Measurements from ENCODE around the gene ENO2. TPM values are rescaled to one million over a fixed set of nuclear protein-coding genes. Genes with fewer than 3 reads are reported as not detected.
"Not testable (repeated sequence)": the region's sequence is repeated elsewhere in the genome, so short reads cannot be mapped to it uniquely, and the experiment has no call there.

The ENO2 gene
- total RNA-seq, 4 donors from 2014 or later: 13.0 to 25.3 (median 19.8) TPM

GRCh38 chr12:6872073-6873048, 42.0 kb upstream of the ENO2 start:
- 0 to 2% methylated on average over 16 to 17 of the region's 40 CpGs for WGBS, 2 donors
- intact Hi-C loops (cut with DNase I): loop anchor here (5.0 kb wide), 2 partner anchors 40 to 95 kb away; partner anchors contain the start of gene ENO2
- Histone ChIP-seq H3K27ac (peak overlapping the region; percentile 31 to 87 (median 53)), H3K27me3 (no peaks in the 10 kb centered on the region), H3K9me3 (no peaks in the 10 kb centered on the region), H3K4me1 (peaks cover 22 to 38% of the 10 kb centered on the region in 2 donors), H3K36me3 (peaks cover 12 to 14% of the 10 kb centered on the region in 2 donors), H3K4me3 (replicated peaks in 1 of 3) (peak overlapping the region; percentile 45 to 81 (median 66))
- peak; percentile 84 to 89 for DNase-seq
- no peak for TF ChIP-seq POLR2A (IDR thresholded peaks at IDR 0.05)
- peak; percentile 67 to 99 (median 88) for TF ChIP-seq CTCF (IDR thresholded peaks at IDR 0.05)

- intact Hi-C loops (cut with DNase I): loop anchor here (5.0 kb wide), 2 partner anchors 39 to 94 kb away; partner anchors contain the start of gene ENO2
- H3K27me3 ChIP-seq: no peaks in the 10 kb centered on the region
- H3K36me3 ChIP-seq: peaks cover 10 to 12% of the 10 kb centered on the region in 2 donors
- peak within 1 kb of the TSS; percentile 31 to 87 (median 53) for H3K27ac ChIP-seq
- TF ChIP-seq POLR2A (IDR thresholded peaks at IDR 0.05): peak; percentile 22 to 86
- TF ChIP-seq CTCF (IDR thresholded peaks at IDR 0.05): no peak
- peaks cover 19 to 36% of the 10 kb centered on the region in 2 donors for H3K4me1 ChIP-seq
- peak; percentile 99 for DNase-seq
- no peaks in the 10 kb centered on the region for H3K9me3 ChIP-seq
- H3K4me3 ChIP-seq (replicated peaks in 1 of 3): peak within 1 kb of the TSS; percentile 55 to 81 (median 66)
- WGBS, 2 donors: 1 to 4% methylated on average over 7 to 19 of the region's 66 CpGs
These were observed 41.0 kb upstream of the ENO2 start, which contains the start of gene SPSB2 for GRCh38 chr12:6873094-6874014. Gene SPSB2 (minus strand): TSS chr12:6873303. CDS start chr12:6872901, 402 bp downstream.

- peak overlapping the region; percentile 55 to 81 (median 66) for H3K4me3 ChIP-seq (replicated peaks in 1 of 3)
- DNase-seq, H3K27me3 ChIP-seq, H3K9me3 ChIP-seq: not testable (repeated sequence)
- peak overlapping the region; percentile 31 to 87 (median 41) for H3K27ac ChIP-seq
- intact Hi-C loops (cut with DNase I): loop anchor here (5.0 kb wide), 2 partner anchors 38 to 93 kb away; partner anchors contain the start of gene ENO2
- H3K4me1 ChIP-seq: peaks cover 13 to 30% of the 10 kb centered on the region in 2 donors
- H3K36me3 ChIP-seq: peaks cover 10 to 12% of the 10 kb centered on the region in 2 donors
- 49 to 60% methylated on average over 9 of the region's 9 CpGs for WGBS, 2 donors
These were observed 40.4 kb upstream of the ENO2 start for GRCh38 chr12:6874015-6874368.

- H3K27ac ChIP-seq; H3K4me3 ChIP-seq (replicated peaks in 1 of 3); H3K36me3 ChIP-seq; H3K27me3 ChIP-seq; H3K9me3 ChIP-seq; H3K4me1 ChIP-seq; intact Hi-C loops (cut with DNase I): not testable (repeated sequence)
- 73 to 76% methylated on average over 11 of the region's 11 CpGs for WGBS, 2 donors
- DNase-seq: peak in 1 of 2 donors; percentile 32
These were observed 34.6 kb upstream of the ENO2 start for GRCh38 chr12:6879824-6880223.

GRCh38 chr12:6883252-6883651, 31.1 kb upstream of the ENO2 start:
- Histone ChIP-seq H3K27ac (no peak overlapping the region), H3K4me3 (replicated peaks in 1 of 3) (no peak overlapping the region), H3K9me3 (no peaks in the 10 kb centered on the region), H3K4me1 (peaks cover 0 to 7% of the 10 kb centered on the region in 2 donors), H3K27me3 (no peaks in the 10 kb centered on the region), H3K36me3 (peaks cover 0 to 10% of the 10 kb centered on the region in 2 donors)
- 95 to 98% methylated on average over 5 of the region's 5 CpGs for WGBS, 2 donors
- TF ChIP-seq CTCF (IDR thresholded peaks at IDR 0.05): no peak
- no peak for TF ChIP-seq POLR2A (IDR thresholded peaks at IDR 0.05)
- DNase-seq: no peak
- intact Hi-C loops (cut with DNase I): no loop called here

All from thyroid gland (tissue), 4 donors.